GM10248 (cell line): Measurements from ENCODE around the gene PEG3.

Experiments
- CTCF ChIA-PET: fragments of 300-600 bp; sonication (Branson Sonifier 250); formaldehyde crosslinking; extraction: SDS; loops from one replicate; lab custom pipeline; 2021; ENCODE audit warnings: antibody characterized with exemption; lab: Yijun Ruan, JAX
- POLR2A ChIA-PET: fragments of 350-650 bp; sonication (Branson Sonifier 250); formaldehyde crosslinking; extraction: SDS; loops from one replicate; lab custom pipeline; 2020; ENCODE audit warnings: antibody characterized with exemption; lab: Yijun Ruan, JAX
- DNase-seq: peaks from one replicate; pipeline ENCODE4 v3.0.0; 2012; ENCODE audit errors: extremely low spot score
- CTCF ChIP-seq: IDR thresholded peaks from 2 replicates; pipeline ENCODE4 v1.5.1; 2012; ENCODE audit warnings: mild to moderate bottlenecking, low read depth; ENCODE audit errors: extremely low read depth, missing control alignments, control extremely low read depth

PEG3 gene

GRCh38 chr19:56875717-56876116, 35.2 kb upstream of the PEG3 start:
- POLR2A ChIA-PET: no interaction called here
- CTCF ChIA-PET: interaction anchor here (1.0 to 1.3 kb wide), 2 partner anchors 10 to 12 kb away, joined by 3 to 4 read pairs; no protein-coding TSS in a partner anchor
- TF ChIP-seq CTCF: no peak
- no peak for DNase-seq

GRCh38 chr19:56874530-56874929, 34.0 kb upstream of the PEG3 start:
- DNase-seq: no peak
- CTCF ChIA-PET: no interaction called here
- TF ChIP-seq CTCF: no peak
- POLR2A ChIA-PET: no interaction called here

- TF ChIP-seq CTCF: no peak
- no peak for DNase-seq
- CTCF ChIA-PET: no interaction called here
- POLR2A ChIA-PET: no interaction called here
Measured at GRCh38 chr19:56873493-56873892, 33.0 kb upstream of the PEG3 start.

- POLR2A ChIA-PET: no interaction called here
- no peak for TF ChIP-seq CTCF
- no peak for DNase-seq
- CTCF ChIA-PET: no interaction called here
Measured at GRCh38 chr19:56869886-56870285, 29.4 kb upstream of the PEG3 start.

GRCh38 chr19:56868446-56868845, 27.9 kb upstream of the PEG3 start:
- TF ChIP-seq CTCF: no peak
- no peak for DNase-seq
- ChIA-PET CTCF (no interaction called here), POLR2A (no interaction called here)

- no peak for TF ChIP-seq CTCF
- POLR2A ChIA-PET: no interaction called here
- DNase-seq: no peak
- CTCF ChIA-PET: interaction anchor here (0.9 kb wide), 1 partner anchor 10 kb away, joined by 3 read pairs; no protein-coding TSS in a partner anchor
Measured at GRCh38 chr19:56866538-56866937, 26.0 kb upstream of the PEG3 start.
